GM12872 (cell line): ENCODE measurements around the gene TDRD1.

Experiments used
- TF ChIP-seq, protein P1 (sequence below): IDR thresholded peaks from 3 replicates; pipeline ENCODE4 v1.5.1; 2011; ENCODE audit warnings: low read depth, mild to moderate bottlenecking, low read length, moderate library complexity; ENCODE audit not compliant: insufficient read depth

The TDRD1 gene

GRCh38 chr10:114250236-114250635 lies 71.1 kb downstream of the TDRD1 start:
- TF ChIP-seq, protein P1, sequence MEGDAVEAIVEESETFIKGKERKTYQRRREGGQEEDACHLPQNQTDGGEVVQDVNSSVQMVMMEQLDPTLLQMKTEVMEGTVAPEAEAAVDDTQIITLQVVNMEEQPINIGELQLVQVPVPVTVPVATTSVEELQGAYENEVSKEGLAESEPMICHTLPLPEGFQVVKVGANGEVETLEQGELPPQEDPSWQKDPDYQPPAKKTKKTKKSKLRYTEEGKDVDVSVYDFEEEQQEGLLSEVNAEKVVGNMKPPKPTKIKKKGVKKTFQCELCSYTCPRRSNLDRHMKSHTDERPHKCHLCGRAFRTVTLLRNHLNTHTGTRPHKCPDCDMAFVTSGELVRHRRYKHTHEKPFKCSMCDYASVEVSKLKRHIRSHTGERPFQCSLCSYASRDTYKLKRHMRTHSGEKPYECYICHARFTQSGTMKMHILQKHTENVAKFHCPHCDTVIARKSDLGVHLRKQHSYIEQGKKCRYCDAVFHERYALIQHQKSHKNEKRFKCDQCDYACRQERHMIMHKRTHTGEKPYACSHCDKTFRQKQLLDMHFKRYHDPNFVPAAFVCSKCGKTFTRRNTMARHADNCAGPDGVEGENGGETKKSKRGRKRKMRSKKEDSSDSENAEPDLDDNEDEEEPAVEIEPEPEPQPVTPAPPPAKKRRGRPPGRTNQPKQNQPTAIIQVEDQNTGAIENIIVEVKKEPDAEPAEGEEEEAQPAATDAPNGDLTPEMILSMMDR = no peak

DNA sequence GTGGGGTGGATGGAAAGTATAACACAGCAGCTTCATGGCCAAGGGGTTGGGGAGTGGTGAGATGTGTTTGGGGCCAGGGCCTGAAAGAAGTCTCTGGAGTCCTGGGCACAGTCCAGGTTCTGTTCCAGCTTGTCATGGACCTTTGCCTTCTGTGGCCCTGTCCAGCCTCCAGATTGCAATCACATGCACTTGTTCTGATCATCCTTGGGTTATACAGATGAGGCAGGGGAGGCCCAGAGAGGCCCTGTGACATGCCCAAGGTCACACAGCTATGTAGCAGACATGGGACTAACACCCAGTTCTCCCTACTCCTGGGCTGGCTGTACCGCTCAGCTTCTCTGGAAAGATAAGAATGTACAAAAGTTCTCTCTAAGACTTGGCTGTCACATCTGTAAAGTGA lies 71.6 kb downstream of the TDRD1 start:
- TF ChIP-seq, protein P1 = no peak

GRCh38 chr10:114252092-114252491 lies 72.9 kb downstream of the TDRD1 start:
- TF ChIP-seq, protein P1 = no peak

- TF ChIP-seq, protein P1 = no peak
Observed at GRCh38 chr10:114252883-114253282, 73.7 kb downstream of the TDRD1 start.

- TF ChIP-seq, protein P1 = no peak
Observed at GRCh38 chr10:114255227-114255626, 76.1 kb downstream of the TDRD1 start.

GRCh38 chr10:114256008-114256765 lies 77.0 kb downstream of the TDRD1 start:
- TF ChIP-seq, protein P1 = no peak

DNA sequence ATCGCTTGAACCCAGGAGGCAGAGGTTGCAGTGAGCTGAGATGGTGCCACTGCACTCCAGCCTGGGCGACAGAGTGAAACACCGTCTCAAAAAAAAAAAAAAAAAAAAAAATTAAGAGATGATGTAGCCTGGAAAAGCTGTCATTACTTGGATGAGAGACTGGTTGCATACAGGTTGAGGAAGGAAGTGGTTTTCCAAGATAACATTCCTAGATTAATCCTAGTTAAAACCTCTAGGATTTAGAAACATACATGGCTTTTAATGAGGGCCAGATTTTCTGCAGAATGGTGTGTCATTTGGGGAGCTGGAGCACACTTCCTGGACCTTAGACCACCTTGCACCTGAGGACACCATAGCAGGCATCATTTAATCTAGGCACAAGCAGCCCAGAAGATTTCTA lies 77.7 kb downstream of the TDRD1 start:
- TF ChIP-seq, protein P1 = no peak
